Endothelial cell of umbilical vein (primary cell): ENCODE results near the gene CD2AP.

ENCODE experiments used
- EZH2 ChIP-seq: IDR thresholded peaks from 2 replicates; pipeline ENCODE4 v1.6.1; 2012; ENCODE audit warnings: borderline replicate concordance, low read depth, mild to moderate bottlenecking, moderate library complexity, low read length, inconsistent platforms; ENCODE audit not compliant: severe bottlenecking
- FOS ChIP-seq: IDR thresholded peaks from 2 replicates; pipeline ENCODE4 v1.6.1; 2011; ENCODE audit warnings: mild to moderate bottlenecking, low read length, moderate library complexity, borderline replicate concordance; ENCODE audit not compliant: insufficient read depth
- MYC ChIP-seq: IDR thresholded peaks from one replicate; pipeline ENCODE4 v1.6.1; 2011; ENCODE audit warnings: mild to moderate bottlenecking, low read depth, low read length
- POLR2A ChIP-seq: IDR thresholded peaks from 2 replicates; pipeline ENCODE4 v1.6.1; 2012; ENCODE audit warnings: low read depth, mild to moderate bottlenecking, control low read depth, low read length
- TF ChIP-seq, protein P1 (sequence below), 2 donors: IDR thresholded peaks; 1 replicate in 1 of 2; 2 replicates in 1 of 2; pipeline ENCODE4 v1.5.1; 2011; ENCODE audit warnings: low read length in 2 of 2, mild to moderate bottlenecking in 2 of 2, moderate library complexity in 2 of 2, control low read depth in 1 of 2, inconsistent platforms in 1 of 2, low read depth in 1 of 2; ENCODE audit not compliant: insufficient read depth in 1 of 2; ENCODE audit errors: extremely low read depth in 1 of 2

DNA sequence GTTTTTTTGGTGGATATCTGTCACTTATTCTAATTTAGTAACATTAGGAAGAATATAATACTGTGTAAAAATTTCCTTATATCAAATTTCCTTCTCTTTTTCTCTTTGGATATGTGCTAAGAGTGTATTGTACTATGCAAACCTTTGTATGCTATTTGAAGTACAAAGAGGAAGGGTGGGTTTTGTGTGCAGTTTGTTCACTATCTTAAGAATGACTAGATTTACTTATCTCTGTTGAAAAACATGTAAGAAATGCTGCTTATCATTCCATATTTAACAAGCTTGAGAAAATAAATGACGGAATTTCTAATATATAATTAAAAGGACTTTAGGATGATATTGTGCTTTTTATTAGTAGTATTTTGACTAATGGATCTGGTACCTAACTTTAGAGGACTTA is 13.1 kb downstream of the CD2AP start:
- TF ChIP-seq, protein P1, sequence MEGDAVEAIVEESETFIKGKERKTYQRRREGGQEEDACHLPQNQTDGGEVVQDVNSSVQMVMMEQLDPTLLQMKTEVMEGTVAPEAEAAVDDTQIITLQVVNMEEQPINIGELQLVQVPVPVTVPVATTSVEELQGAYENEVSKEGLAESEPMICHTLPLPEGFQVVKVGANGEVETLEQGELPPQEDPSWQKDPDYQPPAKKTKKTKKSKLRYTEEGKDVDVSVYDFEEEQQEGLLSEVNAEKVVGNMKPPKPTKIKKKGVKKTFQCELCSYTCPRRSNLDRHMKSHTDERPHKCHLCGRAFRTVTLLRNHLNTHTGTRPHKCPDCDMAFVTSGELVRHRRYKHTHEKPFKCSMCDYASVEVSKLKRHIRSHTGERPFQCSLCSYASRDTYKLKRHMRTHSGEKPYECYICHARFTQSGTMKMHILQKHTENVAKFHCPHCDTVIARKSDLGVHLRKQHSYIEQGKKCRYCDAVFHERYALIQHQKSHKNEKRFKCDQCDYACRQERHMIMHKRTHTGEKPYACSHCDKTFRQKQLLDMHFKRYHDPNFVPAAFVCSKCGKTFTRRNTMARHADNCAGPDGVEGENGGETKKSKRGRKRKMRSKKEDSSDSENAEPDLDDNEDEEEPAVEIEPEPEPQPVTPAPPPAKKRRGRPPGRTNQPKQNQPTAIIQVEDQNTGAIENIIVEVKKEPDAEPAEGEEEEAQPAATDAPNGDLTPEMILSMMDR (IDR thresholded peaks at IDR 0.05; ENCODE audit: extremely low read depth in 1 of 2, insufficient read depth in 1 of 2, low read depth in 1 of 2, low read length in 2 of 2) = no peak
- no peak for TF ChIP-seq MYC
- TF ChIP-seq EZH2 = no peak
- no peak for TF ChIP-seq FOS
- TF ChIP-seq POLR2A = no peak
